GM19238 (cell line): ENCODE data around the gene KIF6.

Source experiments
- DNase-seq: peaks from one replicate; pipeline ENCODE4 v3.0.0; 2011; ENCODE audit warnings: low spot score; ENCODE audit not compliant: insufficient read length

Gene KIF6

DNA sequence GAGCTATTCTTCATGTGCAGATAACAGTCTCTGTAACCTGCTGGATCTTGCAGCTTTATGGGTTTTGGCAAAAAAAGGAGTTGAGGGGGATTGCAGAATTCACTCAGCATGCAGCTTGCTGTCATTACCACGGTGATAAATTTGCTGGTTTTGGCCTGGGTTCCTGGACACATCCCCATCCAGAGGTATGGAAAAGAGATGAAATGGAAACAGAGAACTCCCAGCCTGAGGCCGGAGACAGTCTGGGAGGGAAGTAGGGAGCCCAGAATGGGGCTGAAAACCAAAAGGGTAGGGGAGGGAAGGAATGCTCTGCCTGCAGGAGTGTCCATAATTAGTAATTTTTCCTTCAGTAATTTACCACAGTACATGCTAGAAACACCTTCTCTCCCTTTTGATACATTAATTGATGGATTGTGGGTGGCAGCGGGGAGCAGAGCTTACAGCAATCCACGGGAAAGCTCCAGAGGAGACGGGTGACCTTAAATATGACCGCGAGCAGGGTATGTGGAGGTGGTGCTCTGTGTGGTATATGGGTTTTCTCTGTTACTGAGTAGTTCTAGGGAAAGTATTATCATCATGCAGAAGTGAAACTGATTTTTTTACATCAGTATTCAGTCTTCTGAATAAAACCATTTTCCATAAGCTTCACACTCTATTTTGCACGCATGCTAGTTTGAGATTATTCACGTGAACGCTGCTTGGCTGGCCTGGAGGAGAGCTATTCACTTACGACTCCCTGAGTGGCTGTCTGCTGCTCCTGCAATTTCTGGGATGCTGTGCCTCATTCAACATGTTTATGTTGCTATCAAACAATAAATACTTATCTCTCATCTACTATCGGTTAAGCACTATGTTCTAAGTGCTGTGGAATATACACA lies 336.4 kb downstream of the KIF6 start:
- no peak for DNase-seq

DNA sequence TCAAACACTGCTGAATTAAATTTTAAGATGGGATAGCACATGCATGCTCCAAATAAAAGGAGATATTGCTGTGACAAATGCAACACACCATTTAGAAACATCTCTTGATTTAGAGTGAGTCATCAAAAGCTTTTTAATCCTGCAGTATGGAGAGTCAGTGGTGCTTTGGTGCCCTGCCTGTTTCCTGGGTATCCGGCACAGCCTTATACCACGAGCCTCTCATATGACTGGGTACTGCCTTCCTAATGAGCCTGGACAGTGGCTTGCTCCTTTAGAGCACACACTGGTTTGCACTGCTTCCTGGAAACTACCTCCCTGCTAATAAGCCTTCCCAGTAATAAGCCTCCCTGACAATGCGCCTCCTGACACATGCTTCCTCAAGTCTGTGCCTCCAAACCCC lies 337.4 kb downstream of the KIF6 start:
- no peak for DNase-seq

DNA sequence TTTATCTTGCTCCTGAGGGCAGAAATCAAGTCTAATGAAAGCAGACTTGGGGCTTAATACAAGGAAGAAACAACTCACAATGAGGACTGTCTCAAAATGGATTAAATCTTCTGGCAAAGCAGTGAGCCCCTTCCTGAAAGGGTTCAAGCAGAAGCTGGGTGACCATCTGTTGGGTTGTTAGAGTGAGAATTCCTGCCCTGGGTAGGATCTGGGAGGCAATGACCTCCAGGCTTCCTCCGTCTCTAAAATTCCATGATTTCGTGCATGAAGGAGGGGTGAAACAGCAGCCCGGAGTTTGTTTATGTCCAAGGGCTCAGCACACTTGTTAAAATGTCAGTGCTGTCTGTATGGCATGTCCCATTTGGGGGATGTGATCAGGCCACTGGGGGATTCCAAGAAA lies 338.7 kb downstream of the KIF6 start:
- no peak for DNase-seq

DNA sequence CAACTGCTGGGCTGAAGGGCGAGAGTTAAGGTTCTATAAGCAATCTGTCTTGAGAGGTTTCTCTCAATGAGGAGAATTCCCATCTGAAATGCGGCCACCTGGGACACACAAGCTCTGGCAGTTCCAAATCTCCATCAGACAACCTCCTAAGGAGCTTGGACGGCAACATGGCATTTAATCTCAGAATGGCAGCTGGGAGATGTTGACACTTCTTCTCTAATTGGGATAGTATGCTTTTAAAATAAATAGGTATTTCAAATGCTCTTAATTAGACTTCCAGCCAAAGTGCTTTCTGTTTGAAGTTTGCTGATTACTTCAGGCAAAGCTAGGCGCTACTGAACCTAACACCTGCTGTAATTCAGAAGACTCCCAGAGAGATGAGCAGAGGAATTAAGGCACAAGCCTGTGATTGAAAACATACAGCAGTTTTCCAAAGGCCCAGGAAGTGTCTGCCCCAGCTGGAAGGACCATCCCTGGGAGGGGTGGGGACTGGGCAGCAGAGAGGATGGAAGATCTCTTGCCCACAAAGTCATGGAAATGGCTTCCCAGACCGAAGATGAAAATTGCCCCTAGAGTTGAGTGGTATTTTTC lies 343.6 kb downstream of the KIF6 start:
- DNase-seq: no peak

DNA sequence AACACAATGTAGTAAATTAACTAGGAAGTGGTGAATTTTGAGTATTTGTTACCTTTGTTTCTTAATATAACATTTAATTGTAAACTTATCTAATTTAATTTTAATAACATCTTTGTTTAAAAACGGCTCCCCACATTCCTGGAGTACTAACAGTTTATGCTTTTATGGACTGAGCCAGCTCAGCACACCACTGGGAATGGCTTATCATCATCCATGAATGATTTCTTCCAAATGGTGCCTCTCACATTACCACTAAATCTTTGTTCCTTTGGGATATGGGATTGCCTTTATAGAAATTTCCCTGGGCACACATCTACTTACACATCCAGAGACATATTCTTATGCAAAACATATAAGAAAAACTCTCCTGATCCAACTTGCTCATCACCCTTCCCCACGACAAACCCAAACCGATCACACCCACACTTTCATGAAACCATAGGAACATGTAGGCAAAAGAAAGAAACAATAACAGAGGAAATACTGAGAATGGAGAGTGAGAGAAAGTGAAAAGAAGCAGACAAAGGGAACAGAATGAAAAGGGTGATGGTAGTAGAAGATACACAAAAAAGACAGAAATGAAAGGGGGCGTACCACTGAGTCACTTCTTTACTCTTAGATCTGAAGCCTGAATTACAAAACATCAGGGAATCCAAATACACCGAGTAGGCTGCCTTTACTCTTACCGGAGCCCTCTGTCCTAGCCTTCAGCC lies 344.2 kb downstream of the KIF6 start:
- DNase-seq: no peak

DNA sequence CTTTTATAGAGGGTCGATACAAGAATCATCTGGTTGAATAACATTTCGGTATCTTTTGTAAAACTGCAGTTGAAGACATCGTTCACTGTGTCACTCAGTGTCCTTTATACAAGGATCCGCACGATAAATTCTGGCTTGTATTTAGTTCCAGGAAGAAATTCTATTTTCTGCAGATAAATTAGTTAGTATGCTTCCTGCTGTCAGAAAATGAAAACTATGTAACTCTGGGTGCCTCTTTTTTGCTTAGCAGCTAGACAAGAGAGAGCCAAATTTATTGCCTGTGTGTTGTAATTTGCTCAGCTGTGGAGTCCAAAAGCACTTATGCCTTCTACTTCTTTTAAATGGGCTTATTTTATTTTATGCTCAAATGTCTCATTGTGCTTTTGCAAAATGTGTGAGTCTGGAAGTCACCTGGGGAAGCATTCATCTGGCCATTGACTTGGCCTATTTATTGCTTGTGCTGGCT lies 346.2 kb downstream of the KIF6 start:
- no peak for DNase-seq

DNA sequence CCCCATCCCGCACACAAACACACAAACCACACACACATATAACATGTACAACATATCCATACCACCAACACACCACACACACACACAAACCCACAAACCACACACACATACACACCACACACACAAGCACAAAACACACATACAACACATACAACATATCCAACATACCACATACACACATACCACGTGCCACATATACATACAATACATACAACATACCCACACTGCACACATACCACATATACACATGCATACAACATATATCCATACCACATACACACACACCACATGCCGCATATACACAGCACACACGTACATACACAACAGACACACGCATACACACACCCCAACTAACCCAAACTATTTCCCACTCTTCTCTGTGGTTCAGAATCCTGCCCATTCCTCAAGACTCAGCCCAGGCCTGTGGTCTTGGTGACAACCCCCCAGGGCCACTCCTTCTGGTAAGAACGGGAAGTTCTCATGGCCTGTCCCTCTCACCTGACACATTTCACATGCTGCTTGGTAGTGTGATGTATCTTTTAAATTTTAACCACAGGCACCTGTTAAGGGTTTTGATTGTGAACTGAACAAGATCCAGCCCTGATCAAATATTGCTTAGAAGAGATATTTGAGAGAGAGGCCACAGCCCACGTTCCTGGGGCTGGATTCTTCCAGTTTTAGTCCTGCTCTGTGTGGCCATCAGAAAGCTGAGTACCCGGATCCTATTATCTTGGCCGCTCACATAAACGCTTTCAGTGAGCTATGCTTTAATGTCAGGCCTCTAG lies 346.8 kb downstream of the KIF6 start:
- DNase-seq: no peak

DNA sequence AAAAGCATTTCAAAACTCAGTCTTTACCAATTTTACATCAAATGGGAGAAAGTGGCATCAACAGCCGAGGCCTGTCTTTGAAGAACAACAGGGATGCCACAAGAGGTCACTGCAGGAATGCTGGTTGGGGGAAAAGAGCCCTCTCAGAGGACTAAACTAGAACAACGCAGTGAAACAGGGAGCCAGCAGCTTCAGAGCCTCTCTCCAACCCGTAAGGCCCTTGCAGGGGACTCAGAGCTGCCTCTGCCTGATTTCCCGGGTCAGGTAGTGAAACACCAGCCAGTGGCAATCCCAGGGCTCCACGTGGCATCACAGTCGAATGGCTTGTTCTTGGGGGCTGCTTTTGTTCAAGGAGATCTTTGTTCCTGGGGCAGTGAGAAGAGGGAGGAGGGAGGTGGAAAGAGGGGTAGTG lies 347.7 kb downstream of the KIF6 start:
- DNase-seq: peak; percentile 53

DNA sequence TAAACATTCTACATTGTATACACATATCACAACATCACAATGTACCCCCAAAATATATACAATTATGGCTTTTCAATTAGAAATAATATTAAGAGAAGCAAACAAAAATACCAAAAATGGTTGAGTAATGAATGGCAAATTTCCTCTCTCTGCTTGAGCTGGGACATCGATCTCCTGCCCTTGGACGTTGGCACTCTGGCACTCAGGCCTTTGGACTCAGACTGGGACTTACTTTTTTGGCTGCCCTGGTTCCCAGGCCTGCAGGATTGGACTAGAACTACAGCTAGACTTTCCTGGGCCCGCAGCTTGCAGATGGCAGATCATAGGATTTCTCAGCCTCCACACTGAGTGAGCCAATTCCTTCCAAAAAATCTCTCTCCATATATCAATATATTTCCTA lies 349.8 kb downstream of the KIF6 start:
- no peak for DNase-seq

DNA sequence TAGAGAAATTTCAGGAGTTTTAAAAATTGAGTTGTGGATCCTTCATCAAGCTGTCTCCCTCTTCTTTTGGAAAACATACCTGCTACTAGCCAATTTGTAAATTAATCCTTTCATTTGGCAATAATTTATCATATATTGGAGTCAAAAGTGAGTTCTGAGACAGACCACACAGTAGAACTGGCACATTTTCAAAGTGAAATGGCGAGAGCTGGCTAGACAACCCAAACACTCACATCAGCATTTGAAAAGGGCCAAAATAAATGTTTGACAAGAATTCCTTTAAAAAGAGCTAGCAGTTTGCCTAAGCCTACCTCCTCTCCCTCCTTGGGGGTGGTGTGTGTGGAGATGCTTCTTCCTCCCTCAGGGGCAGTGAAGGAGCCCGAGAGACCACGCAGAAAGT lies 354.8 kb downstream of the KIF6 start:
- no peak for DNase-seq

DNA sequence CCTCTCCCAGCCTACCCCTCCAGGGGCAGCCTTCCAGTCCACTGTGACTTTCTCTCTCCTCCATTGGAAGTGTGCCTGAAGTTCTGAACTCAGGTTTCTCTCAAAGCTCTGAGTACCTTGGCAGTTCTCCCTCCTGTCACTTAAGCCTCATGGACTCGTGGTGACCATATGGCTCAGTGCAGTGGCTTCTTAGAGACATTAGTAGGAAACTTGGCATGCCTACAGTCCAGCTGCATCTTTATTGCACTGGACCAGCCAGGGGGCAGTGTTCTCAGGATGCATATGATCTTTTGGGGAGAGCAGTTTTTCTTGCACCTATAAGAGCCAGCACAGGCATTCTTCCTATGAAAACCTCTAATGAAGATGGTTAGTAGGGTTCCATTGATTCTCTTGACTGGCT lies 355.2 kb downstream of the KIF6 start:
- DNase-seq: no peak

DNA sequence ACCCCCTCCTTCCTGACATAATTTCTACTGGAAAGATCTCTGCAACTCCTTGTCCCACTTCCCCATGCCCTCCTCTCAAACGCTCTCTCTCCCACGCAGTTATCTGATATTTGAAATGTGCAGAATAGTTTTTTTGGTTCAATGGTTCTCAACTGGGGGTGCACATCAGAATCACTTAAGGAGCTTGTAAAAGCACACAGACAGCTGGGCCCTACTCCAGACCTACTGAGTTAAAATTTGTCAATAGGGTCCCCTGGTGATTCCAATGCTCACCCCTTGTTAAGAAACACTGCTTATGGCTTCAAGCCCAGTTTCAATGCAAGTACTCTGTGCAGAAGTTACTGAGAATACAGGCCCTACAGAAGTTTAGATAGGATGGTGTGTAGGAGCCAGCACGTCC lies 357.5 kb downstream of the KIF6 start:
- no peak for DNase-seq

DNA sequence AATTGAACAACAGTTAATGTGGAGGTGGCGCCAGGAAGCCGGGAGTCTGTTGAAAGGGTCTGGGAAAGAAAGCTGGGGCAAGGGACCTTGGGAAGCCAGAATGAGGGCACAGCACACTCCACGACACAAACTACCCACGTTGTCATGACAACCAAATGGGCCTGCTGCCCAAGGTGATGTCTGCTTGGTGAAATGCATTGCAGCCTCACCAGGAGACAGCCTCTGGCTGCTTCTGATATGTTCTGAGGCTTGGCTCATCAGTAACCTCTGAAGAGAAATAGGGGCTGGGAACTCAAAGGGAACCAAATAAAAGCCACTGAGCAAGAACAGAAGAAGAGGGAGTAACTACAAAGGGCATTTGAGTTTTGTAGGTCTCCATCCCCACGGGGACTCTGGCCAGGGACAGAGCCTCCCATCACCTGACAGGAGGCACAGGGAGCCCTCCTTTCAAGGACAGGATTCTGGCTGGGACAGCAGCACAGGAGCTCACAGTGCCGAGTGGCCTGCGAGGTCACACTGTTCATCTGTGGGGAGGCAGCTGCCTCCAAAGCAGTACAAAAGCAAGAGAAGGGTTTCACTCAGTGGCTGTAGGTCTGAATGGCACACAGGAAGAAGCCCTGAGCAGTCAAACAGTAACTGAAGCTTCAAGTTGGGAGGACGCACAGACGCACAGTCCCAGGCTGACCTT lies 358.1 kb downstream of the KIF6 start:
- no peak for DNase-seq

DNA sequence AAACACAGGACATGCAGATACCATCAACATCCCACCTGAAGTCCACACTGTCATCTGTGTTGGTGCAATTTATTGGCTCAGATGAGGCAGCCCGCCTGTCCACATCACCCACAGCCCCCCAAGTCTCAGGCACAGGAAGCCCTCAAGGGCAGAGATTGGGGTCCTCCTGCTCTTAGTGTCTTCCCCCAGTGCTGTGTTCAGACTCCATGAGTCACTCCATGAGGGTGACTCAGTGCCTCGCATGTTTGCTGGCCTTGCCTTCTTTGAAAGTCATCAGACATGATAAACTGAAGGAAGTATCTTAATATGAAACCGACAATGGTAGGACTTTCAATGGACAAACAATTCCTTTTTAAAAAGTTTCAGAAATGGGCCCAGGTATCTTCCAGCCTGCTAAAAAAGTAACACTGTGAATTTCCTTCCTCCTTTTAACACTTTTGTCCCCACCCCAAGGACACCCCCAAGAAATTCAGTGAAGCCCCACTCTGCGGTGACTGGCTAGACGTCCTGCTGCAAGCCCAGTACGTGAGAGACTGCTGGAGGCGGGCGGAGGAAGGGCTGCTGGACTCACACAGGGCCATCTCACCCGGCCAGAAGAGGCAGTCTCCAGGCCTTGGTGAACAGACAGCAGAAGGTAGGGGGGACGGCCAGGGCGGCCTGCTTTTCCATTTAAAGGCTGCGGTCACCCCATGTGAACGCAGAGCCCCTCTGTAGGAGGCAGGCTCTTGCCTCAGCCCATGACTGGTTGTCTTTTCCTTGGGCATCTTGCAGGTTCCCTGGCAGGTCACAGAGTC lies 359.7 kb downstream of the KIF6 start:
- no peak for DNase-seq

DNA sequence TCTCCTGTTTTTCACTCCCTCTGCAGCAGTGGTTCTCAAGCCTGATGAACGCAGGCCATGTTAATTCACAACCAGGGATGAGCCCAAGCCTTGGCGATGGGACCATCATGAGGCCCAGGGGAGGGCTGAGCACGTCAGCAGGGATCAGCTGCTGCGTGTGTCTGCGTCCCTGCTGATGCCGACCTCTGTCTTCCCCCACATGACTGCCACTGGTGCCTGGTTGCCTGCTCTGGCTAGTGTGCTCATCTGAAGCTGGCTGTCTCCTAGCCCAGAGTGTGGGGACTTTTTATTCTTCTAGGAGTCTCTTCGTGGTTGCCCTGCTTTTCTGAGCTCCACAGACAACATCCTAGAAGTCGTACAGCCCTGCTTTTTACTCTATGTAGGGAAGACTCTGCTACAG lies 361.9 kb downstream of the KIF6 start:
- no peak for DNase-seq

DNA sequence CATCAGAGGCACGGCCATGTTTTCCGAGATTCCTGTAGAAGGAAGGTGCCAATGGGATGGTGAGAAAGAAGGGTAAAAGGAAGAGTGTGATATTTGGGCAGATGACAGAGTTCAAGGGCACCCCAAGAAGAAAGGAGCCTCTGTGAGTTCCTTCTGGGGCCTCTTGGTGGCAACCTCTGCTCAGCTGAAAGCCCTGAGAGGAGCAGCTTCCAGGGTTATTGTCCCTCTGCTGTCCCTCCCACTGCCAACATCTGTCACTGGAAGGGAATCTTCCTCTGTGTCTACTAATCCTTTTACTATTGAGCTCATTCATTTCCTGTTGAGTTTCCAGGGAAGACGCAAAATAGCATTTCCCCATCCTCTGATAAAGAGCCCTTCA lies 362.7 kb downstream of the KIF6 start:
- no peak for DNase-seq

DNA sequence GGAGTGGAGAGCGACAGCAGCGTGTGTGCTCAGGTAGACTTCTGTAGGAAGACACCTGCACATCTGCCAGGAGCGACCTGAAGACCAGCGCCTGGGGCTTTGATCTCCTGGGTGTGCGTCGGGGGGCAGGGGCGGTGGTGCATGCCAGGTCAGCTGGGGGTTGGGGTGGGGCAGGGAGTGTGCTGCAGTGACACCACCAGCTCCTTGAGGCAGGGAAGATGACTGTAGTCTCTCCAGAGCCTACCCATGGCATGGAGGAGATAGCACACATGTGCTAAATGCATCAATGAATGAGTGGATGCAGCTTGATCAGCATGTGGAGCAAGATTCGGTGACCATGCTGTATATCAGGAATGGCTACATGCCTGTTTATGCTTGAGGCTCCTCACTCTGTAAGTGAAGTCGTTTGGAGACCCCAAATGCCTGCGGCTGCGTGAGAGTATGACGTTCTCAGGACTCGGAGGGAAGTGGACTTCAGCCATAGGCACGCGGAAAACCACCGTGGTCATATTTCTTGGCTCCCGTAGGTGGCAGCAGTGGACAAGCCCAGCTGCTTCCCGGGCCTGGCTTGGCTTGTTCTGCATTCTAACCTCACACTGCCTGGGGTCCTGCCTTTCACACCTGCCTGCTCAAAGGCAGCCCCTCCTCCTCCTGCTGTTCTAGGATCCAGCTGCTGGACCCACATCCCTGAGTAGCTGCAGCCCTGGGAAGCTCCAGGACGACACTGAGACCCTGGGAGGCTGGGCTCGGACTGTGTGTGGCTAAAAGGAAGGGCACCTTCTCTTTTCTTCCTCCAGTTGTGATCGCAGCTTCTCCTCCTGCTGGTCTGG lies 363.3 kb downstream of the KIF6 start:
- peak; percentile 66 for DNase-seq

DNA sequence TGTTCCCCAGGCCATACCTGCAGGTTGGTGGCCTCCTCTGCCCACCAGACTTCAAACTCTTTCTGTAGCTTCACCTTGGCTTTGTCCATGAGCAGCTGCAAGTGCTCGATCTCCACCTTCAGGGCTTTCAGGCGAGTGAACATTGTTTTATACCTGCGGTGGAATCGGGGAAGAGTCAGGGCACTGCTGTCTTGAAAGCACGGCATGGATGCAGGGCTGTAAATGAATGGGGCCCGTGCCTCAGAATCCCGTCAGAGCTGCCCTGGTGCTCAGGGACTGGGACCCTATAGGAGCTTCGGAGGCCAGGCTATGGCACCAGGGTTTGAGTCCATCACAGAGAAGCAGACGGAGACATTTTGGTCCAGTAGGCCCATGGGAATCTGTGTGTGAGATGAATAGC lies 364.8 kb downstream of the KIF6 start:
- no peak for DNase-seq

DNA sequence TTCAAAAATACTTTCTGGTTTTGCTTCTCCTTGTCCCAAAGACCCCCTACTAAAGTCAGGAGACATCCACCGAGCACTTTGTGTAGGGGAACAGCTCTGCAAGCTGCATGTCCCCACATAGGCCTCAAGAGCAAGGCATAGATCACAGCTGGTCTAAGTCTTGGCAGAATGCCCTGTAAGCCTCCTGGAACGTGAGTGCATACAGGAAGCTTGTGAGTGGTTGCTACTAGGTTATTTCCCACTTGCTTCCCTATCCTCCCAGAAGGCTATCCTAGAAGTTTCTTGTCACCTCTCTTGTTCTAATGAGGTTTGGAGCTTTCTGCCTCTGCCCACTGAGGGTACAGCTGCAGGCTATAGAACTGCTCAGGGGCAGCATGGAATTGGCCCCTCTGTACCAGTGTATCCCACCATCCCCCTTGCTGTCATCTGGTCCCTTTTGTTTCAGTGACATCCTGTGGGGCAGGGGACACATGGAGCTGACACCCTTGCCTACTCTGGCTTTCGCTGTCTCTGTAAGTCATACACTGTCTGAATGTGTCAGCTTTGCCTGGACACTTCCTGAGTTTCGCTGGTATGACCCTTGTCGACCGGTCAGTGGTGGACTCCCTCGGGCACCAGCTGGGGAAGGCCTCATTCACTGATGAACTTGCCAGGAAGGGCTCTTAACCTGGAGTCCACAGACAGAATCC lies 367.1 kb downstream of the KIF6 start:
- DNase-seq: no peak
